ENCODE measurements around the gene NUP98.
A peak's percentile ranks its signal among the peaks of the same experiment; 100 is the strongest.

NUP98 gene

DNA sequence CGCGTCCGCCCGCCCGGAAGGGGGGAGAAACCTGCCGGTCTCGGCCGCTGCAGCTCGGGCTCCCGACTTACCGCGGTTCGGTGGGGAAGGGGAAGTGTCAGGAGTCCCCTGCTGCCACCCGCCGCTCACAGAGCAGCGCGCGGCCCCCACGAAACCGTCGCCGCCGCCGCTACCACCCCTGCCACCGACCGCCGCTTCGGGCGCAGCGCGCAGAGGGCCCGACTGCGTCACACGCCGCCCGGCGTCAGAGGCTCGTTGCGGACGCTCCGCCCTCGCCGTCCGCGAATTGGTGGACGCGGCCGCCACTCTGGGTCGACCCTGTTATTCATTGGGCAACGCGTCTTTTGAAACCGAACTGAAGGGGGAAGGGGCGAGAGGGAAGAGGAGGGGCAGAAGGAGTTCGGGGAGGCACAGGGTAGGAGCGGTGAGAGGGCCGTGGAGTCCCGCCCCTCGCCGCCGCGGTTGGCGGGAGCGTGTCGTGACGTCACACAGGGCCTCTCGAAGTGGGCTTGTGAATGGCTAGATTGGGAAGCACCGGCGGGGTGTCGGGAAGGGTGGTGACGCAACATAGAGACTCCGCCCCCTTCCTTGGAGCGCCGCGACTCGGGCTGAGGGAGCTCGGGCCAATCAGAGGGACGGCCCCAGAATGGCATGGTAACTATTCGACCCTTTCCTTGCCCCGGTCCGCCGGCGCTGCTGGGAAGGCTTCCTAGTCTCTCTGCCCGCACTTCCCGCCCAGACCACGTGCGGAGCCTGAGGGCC lies at the start of gene NUP98:
NUP98 (minus strand) TSS at position 226 of the 762 bp plus-strand sequence. CDS start 15,437 bp downstream, outside the sequence.
- DNase-seq, result peak; percentile 100

DNA sequence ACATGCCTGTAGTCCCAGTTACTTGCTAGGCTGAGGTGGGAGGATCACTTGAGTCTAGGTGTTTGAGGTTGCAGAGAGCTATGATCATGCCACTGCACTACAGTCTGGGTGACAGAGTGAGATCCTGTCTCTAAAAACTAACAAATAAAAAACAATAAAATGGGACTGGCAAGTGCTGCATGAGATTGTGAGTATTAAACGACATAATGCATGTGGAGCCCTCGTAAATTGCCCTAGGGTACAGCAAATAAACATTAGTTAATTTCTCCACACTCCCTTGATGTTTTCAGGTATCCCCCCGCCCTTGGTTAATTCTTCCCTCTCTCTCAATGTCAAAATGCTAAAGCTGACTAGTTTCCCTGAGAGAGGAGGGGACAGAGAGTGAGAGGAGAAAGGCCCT lies 48.3 kb upstream of the NUP98 start:
- DNase-seq, result no peak

DNA sequence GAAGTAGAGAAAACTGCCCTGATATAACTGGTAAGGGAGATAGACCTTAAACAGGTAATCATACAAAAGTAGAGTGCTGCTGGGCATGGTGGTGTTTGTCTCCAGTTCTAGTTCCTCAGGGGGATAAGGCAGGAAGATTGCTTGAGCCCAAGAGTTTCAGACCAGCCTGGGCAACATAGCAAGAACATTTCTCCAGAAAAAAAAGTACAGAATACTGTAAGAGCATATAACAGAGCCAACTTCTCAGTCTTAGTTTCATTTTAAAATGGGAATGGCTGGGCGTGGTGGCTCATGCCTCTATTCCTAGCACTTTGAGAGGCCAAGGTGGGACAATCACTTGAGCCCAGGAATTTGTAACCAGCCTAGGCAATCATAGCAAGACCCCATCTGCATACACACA lies 47.9 kb upstream of the NUP98 start:
- DNase-seq, result no peak

DNA sequence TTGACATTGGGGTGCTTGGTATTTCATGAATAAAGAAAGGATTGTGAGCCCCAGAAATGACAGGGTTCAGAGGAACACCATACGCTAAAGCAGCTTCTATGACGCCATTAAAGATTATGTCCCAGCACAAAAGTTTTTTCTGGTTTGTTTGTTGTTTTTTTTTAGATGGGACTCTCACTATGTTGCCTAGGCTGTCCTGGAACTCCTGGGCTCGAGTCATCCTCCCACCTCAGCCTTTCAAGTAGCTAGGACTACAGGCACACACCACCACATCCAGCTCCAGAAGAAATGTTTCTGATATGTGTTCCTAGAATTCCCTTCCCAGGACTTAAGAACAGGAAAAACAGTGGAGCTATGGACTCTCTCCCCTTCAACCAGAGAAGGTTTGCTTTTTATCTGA lies 46.0 kb upstream of the NUP98 start:
- DNase-seq, result no peak

DNA sequence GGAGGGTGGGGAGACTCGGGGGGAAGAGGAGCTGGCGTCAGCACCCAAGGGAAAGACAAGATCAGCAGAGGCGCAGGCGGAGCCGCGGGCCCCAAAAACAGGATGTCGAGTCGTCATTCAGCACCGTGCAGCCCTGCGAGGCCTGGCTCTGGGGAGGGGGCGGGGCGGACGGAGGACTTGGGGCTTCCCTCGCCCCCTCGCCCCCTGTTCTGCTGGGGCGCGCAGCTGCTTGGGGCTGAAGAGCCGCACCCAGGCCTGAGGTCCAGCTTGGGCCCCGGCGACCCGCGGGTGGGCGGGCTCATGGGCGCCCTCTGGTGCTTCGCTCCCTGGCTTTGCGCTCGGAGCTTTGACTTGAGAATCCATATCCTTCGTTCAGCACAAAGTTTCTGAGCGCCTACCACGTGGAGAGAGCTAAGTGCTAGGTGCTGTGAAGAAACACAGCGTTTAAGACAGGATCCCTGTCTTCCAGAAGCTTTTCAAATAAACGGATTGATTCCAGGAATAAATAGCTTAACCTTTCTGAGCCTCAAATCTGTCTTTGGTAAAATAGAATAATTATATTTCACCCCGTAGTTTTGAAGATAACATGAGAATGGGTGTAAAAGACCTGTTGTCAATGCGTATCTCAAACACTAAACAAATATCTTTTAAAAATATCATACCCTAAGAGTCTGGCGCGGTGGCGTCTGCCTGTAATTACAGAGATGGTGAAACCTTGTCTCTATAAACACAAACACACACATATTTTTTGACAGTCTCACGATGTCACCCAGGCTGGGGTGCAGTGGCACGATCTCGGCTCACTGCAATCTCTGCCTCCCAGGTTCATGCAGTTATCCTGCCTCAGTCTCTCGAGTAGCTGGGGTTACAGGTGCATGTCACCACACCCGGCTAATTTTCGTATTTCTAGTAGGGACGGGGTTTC lies 44.3 kb upstream of the NUP98 start:
- DNase-seq, result peak; percentile 81

DNA sequence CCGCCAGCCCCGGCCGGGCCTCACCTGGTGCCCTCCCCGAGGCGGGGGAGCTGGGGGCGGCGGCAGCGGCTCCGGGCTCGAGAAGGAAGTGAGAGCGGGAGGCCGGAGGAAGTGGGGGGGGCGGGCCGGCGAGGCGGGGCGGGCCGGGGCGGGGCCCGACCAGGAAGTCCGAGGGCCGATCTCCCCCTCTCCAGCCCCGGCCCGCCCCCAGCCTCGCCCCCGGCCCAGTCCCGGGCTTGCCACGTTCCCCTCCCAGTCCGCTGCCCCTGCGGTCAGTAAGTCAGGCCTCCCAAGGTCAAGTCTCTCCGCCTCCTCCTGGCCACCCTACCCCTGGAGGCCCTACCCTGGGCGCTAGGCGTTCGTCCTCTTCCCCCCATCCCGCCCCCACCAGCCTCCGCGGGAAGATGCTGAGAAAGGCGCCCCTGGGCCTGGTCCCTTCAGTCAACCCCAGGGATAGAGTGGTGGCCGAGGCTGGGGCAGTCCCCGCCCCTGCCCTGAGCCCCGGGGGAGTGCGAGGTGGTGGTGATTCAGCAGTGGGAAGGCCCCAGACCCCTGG lies 43.6 kb upstream of the NUP98 start, which contains the start of gene RHOG:
RHOG (minus strand) TSS at position 90 of the 556 bp plus-strand sequence. CDS start 12,821 bp downstream, outside the sequence.
- DNase-seq, result peak; percentile 84

DNA sequence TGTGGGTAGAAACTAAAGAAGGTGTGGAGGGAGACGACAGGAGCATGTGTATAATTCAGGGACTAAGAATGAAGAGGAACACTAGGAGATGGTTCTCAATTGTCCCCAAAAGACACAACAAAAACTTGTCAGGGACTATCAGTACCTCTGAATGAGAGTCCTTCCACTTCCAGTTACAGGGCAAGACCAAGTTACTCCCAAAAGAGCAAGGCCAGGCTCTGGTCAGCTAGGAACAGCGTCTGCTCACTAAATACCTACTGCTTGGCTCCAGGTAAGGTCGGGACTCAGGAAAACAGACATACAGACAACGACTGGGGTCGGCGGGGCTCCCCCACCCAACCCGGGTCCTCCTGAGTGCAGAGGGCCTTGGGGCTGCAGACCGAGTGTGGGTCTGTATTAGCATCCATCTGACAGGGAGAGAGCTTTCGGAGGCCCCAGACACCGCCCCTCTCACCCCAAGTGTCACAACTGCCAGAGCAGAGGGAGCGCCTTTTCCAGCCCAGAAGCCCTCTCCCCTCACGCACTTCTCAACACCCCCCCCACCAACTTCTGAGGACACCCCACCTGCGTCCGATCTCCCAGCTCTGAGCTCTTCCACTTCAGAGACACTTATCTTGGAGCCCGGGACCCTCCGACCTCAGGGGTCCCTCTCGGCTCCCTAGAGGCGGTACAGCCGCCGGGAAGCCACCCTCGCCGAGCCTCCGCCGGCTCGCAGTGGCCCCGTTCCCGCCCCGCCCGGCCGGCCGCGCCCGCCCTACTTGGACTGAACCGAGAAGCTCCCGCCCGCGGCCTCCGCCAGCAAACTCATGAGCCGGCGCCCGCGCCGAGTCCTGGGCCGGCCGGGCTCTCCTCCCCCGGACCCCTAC lies 42.9 kb upstream of the NUP98 start:
- no peak for DNase-seq

DNA sequence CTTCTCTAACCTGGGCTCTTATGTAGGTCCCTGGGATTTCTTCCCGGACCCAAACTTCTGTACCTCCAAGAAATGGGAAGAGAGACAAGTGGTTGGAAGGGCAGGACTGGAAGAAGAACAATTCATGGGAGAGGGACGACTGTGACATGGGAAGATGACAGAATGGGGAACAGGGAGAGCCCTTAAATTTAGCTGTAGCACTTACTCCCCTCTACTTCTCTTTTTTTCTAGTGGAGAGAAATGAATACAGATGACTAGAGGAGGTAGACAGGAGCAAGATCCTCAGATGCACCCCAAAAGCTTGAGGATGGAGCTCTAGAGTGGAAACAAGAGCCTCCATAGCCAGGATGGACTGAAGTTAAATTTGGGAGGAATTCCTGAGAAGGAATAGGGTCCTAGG lies 41.1 kb upstream of the NUP98 start:
- no peak for DNase-seq

DNA sequence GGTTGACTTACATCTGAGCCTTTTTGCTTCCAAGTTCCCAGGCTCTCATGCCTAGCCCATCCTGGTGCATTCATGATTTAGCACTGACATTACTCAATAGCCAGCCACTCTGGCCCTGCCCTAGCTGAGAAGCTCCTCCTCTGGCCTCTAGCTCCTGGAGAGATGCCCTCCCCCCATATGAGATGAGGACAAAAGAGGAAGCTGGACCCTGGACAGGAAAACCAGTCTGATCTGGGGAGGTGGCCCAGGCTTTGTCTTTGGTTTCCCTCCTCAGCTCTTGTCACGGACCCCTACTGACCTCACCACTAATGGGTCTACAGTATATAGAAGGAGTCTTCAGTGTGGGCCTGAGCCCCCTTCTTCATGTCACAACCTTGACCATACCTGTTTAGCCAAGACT lies 40.4 kb upstream of the NUP98 start:
- DNase-seq, result peak; percentile 21

DNA sequence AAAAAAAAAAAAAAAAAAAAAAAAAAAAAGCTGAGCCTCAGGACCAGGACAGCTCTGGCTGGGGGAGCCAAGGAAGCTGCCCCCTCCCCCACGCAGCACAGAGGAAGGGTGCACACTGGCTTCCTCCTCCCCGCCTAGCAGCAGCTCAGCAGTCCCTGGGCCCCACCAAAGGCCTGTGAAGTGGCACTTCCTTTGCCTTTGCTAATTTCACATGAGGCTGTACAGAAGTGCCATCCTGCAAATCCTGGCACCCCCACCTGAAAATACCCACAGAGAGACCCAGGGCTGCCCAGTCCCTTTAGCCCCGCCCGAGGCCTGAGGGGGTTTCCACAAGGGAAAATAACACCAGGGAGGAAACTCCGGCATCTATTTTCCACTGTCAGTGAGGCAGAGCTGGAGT lies 39.5 kb upstream of the NUP98 start:
- no peak for DNase-seq

DNA sequence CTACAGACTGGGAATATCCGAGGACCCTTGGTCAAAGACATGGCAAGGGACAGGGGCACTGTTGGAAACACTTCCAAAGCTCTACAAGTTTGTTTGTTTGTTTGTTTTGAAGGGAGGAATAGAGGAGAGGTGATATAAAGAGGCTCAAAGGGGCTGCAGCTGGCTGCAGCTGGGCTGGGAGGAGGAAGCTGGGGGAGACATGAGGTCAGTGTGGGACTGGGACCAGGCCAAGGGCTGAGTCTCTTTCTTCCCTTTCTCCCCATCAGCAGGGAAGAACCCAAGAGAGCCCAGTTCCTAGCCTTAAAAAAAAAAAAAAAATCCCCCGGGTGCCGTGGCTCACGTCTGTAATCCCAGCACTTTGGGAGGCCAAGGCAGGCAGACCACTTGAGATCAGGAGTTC lies 38.4 kb upstream of the NUP98 start:
- DNase-seq, result no peak

DNA sequence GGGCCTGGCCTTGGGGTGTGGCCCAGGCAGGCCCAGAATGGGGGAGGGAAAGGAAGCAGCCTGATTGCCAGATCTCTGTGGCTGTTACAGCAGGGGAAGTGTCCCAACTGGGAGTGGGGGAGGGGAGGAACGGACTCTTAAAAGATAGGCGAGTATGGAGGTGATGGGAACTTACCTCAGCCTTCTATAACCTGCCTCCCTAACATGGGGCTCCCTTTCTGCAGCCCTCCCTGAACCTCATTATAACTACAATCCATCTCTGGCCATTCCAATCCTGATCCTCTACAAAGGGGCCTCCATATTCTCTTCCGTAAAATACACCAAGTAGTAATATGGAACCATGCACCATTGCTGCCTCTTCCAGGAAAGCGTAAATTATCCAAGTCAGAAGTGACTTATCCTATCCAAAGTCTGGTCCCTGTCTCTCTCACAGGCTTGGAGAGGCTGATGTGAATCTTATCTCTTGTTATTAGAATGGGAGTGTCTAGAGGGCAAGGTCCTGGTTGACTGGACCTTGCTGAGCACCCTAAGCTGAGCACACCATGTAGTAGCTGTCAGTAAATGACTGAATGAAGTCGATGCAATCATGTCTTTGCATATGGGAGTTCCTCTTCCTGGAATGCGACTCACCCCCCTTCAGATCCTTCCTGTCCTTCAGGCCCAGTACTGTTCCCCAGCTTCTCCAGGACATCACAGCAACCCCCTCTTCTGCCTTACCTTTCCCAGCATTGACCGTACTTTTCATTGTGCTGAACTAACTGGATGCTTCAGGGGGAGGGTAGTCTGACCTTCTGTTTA lies 37.5 kb upstream of the NUP98 start:
- DNase-seq, result peak; percentile 18

DNA sequence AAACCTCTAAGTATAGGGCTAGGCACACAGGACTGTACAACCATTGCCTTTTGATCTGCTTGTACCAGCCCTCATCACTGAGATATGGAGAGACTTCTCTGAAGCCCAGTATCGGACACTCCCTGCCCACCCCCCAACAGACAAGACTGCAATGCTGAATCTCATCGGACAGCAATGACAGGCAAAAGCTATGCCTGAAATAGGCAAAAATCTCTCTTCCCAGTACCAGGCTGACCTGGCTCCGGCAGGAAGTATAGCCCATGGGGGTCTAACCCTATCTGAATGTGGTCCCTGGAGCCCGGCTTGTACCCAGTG lies 37.0 kb upstream of the NUP98 start:
- no peak for DNase-seq

DNA sequence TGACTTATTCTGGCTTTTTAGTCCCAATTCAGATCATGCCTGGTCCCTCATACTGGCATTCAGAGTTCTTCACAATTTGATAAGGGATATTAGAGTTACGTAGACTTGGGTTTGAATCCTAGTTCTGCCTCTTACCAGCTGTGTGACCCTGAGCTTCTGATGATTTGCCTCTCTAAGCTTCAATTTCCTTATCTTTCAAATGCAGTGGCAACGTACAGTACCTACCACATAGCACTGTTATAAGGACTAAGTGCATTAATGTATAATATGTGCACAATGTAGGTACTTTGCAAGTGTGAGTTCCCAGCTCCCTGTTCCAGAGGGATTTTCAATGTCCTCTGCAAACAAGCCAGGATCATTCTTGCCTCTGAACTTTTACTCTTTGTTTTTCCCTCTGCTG lies 36.1 kb upstream of the NUP98 start:
- DNase-seq, result no peak

DNA sequence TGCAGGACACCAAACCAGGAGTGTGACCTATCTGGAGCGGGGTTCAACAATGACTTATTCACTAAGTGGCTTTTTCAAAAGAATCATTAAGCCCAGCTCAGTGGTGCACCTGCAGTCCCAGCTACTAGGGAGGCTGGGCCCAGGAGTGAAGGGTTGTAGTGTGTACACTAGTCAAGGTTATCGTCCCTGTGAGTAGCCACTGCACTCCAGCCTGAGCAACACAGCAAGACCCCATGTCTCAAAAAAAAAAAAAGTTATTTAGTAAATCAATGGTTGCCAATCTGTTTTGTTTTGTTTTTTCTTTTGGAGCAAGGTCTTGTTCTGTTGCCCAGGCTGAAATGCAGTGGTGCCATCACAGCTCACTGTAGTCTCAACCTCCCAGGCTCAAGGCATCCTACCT lies 35.5 kb upstream of the NUP98 start:
- DNase-seq, result no peak

DNA sequence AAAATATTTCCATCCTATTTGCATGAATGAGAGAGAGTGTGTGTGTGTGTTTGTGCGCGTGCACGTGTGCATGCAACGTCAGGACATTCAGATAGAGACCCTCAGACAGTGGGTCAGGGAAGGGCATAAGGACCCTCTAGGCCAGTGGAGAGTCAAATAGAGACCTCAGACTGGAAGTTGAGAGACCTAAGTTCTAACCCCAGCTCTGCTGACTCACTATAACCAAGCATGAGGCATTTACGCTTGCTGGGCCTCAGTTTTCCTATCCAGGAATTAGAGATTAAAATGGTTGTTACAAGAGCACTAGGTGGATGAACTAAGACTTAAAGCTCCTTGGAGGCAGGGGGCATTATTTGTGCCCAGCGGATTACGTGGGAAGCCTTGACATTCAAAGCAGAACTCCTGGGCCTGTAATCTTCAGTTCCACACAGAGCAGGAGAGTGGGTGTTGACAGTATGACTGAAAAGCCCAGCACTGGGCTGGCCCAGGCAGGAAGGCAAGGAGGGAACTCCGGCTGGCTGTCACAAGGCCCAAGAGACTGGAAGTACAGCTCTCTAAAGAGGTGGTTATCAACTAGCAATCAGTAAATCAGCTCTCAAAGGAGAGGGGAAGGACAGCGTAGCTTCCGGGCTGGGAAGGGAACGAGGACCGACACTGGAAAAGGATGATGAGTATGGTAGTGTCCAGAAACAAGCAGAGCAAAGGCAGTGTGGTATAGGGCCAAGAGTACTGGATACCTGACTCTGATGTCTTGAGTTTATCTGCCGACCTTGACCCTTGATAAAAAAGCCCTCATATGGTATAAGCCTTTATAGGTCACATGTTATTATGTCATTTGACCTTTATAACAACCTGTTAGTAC lies 34.3 kb upstream of the NUP98 start:
- DNase-seq, result no peak

DNA sequence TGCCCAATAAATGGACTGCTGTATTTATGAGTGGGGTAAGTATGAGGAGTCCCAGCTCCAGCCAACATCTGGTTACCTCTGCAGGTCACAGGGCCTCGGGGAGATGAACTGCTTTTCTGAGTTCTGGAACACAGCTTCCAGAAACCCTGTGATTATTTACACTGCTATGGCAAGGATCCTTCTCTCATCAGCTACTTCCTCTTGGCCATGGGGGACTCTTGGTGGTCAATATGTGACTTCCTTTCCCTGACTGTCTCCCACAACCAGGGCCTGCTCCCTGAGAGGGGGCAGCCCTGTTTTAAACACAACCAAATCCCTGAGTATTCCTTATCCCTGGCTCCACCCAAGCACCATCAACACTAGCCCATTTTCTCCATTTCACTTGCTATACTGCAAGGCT lies 33.4 kb upstream of the NUP98 start:
- DNase-seq, result no peak

DNA sequence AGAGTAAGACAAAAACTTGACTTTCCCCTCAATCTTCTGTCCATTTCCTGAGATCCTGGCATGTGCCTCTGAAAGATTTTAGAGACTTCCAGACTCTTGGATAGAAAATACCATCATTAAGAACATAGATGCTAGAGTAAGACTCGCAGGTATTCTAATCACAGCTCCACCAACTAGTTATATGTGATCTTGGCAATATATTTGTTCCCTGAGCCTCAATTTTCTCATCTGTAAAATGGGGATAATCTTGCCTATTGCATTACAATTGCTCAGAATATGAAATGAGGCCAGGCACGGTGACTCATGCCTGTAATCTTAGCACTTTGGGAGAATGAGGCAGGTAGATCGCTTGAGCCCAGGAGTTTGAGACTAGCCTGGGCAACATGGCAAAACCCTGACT lies 32.7 kb upstream of the NUP98 start:
- DNase-seq, result no peak

DNA sequence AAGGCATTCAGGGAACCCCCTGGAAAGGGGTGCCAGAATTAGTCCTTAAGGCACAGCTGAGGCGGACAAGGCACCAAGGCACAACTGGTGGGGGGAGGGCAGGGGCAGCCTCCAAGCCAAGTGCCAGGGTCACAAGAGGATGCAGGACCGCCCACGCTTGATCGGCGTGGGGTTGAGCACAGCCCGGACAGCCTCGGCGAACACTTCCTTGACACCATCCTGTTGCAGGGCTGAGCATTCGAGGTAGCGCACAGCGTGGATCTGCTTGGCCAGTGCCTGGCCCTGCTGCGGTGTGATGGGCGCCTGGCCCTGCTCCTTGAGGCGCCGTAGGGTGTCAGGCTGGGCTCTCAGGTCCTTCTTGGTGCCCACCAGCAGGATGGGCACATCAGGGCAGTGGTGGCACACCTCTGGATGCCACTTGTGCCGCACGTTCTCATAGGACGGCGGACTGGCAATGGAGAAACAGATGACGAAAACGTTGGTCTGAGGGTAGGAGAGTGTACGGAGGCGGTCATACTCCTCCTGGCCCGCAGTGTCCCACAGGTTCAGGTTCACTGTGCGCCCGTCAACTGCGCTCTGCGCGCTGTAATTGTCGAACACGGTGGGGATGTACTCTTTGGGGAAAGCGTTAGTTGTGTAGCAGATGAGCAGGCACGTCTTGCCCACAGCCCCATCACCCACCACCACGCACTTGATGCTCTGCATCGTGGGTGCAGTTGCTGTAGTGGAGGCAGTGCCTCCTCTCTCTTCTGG lies 30.3 kb upstream of the NUP98 start:
- no peak for DNase-seq

DNA sequence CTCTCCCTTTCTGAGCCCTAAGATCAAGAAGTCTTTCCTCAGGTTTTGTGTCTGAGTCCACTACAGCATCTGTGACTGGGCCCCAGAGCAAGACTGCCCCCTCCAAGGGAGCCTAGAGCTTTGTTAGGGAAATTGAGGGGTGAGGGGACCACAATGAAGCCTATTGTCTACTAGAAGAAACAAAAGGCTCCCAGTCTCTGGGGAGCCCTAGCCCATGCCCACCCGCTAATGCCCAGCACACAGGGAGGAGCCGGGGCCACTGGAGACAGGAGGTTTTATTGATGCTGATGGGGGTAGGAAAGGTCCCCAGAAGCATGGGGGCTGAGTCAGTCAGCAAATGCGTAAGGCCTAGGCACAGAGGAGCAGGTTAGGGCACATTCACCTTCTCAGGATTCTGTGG lies 29.4 kb upstream of the NUP98 start:
- no peak for DNase-seq
